Uterus (tissue), 4 donors: ENCODE results near the gene DOC2A. TPM values are rescaled to one million over a fixed set of nuclear protein-coding genes. Genes with fewer than 3 reads are reported as not detected.

Experiments
- DNase-seq, 2 donors: peaks; one replicate each; pipeline ENCODE4 v3.0.0-alpha.2; 2019 to 2020
- H3K27ac ChIP-seq, 2 donors: fragments of 200-600 bp; sonication (generic); 1 replicate in 1 of 2; 2 replicates in 1 of 2; pipeline ENCODE4 v1.5.1; 2016 to 2018
- H3K27me3 ChIP-seq, 2 donors: fragments of 200-600 bp; sonication (generic); one replicate each; pipeline ENCODE4 v1.5.1; 2018 to 2019; ENCODE audit warnings: control low read depth in 1 of 2
- H3K36me3 ChIP-seq, 2 donors: fragments of 200-600 bp; sonication (generic); one replicate each; pipeline ENCODE4 v1.5.1; 2019; ENCODE audit warnings: control low read depth in 1 of 2
- H3K4me1 ChIP-seq, 2 donors: fragments of 200-600 bp; sonication (generic); one replicate each; pipeline ENCODE4 v1.5.1; 2018 to 2019; ENCODE audit warnings: control low read depth in 1 of 2
- H3K4me3 ChIP-seq, 2 donors: fragments of 200-600 bp; sonication (generic); 1 replicate in 1 of 2; 2 replicates in 1 of 2; pipeline ENCODE4 v1.5.1; 2018 to 2019; ENCODE audit warnings: mild to moderate bottlenecking in 1 of 2
- H3K9me3 ChIP-seq, 2 donors: fragments of 200-600 bp; sonication (generic); one replicate each; pipeline ENCODE4 v1.5.1; 2019; ENCODE audit warnings: control low read depth in 1 of 2
- POLR2A ChIP-seq, 2 donors: fragments of 450-650 bp; IDR thresholded peaks; one replicate each; pipeline ENCODE4 v1.6.1; 2016; ENCODE audit warnings: antibody characterized with exemption in 2 of 2, mild to moderate bottlenecking in 1 of 2, moderate library complexity in 1 of 2
- intact Hi-C: fragments of 100-400 bp; cut with DNase I; formaldehyde crosslinking; loops from one replicate; pipeline ENCODE4 v1.15.1; 2023; ENCODE audit warnings: low total_unique reads
- total RNA-seq, 4 donors: library from RNA; depleted of rRNA in 3 of 4; stranded (reverse); fragments of >200 nt in 3 of 4; gene quantifications; one replicate each; pipeline versions ENCODE4 v1.1.0 to v1.2.4, GENCODE V29; 2014 to 2023
- TF ChIP-seq, protein P1 (sequence below), 4 experiments: fragments of 200-600 bp in 2 of 4; fragments of 450-650 bp in 2 of 4; sonication (generic) in 2 of 4; IDR thresholded peaks; one replicate each; pipeline ENCODE4 v1.5.1; 2016 to 2019; ENCODE audit warnings: antibody characterized with exemption in 4 of 4, mild to moderate bottlenecking in 2 of 4, moderate library complexity in 1 of 4
- donor health status: DM: yes; HTN: yes; CAD: no.

The DOC2A gene
- total RNA-seq, 4 donors from 2014 or later = 1.0 to 2.6 (median 1.8) TPM; not detected in 1

DNA sequence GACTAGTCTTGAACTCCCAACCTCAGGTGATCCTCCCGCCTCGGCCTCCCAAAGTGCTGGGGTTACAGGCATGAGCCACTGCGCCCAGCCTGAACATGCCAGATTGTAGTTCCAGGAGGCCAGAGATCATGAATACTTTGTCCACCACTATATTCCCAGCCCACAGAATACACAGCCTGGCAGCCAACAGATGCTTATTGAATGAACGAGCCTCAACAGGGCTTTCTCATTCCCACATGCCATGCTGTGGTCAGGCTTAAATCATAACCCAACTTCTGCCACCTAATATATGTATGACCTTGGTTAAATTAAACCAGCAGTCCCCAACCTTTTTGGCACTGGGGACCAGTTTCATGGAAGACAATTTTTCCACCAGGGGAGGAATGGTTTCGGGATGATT is 52.1 kb downstream of the DOC2A start:
- Histone ChIP-seq H3K27ac (no peak overlapping the region), H3K9me3 (no peaks in the 10 kb centered on the region), H3K4me3 (no peak overlapping the region), H3K4me1 (no peaks in the 10 kb centered on the region), H3K27me3 (no peaks in the 10 kb centered on the region), H3K36me3 (no peaks in the 10 kb centered on the region)
- no peak for DNase-seq
- intact Hi-C loops = no loop called here
- TF ChIP-seq POLR2A (IDR thresholded peaks at IDR 0.05) = no peak
- TF ChIP-seq, protein P1, sequence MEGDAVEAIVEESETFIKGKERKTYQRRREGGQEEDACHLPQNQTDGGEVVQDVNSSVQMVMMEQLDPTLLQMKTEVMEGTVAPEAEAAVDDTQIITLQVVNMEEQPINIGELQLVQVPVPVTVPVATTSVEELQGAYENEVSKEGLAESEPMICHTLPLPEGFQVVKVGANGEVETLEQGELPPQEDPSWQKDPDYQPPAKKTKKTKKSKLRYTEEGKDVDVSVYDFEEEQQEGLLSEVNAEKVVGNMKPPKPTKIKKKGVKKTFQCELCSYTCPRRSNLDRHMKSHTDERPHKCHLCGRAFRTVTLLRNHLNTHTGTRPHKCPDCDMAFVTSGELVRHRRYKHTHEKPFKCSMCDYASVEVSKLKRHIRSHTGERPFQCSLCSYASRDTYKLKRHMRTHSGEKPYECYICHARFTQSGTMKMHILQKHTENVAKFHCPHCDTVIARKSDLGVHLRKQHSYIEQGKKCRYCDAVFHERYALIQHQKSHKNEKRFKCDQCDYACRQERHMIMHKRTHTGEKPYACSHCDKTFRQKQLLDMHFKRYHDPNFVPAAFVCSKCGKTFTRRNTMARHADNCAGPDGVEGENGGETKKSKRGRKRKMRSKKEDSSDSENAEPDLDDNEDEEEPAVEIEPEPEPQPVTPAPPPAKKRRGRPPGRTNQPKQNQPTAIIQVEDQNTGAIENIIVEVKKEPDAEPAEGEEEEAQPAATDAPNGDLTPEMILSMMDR (IDR thresholded peaks at IDR 0.05) = no peak

Other genes with a start within 250 kb of the DOC2A start
- gene ZG16, start 232.8 kb downstream of the DOC2A start, total RNA-seq = under 1 TPM in 1 of 4 donors, not detected in 3; under 0.01 TPM
- 10 to 100 TPM in 3 of 4 donors, 1 to 10 TPM in 1; 5.9 to 70.4 (median 15.8) TPM for gene KIF22, start 220.3 kb downstream of the DOC2A start, total RNA-seq
- gene MAZ, start 204.5 kb downstream of the DOC2A start, total RNA-seq = 100 to 1,000 TPM in 1 of 4 donors, 10 to 100 TPM in 3; 32.8 to 200 (median 67.5) TPM
- 10 to 100 TPM; 20.2 to 54.5 (median 28.0) TPM for gene PRRT2, start 198.8 kb downstream of the DOC2A start, total RNA-seq
- gene PAGR1, start 194.9 kb downstream of the DOC2A start, total RNA-seq = 10 to 100 TPM; 36.1 to 85.0 (median 46.9) TPM
- gene MVP, start 190.6 kb downstream of the DOC2A start, total RNA-seq = 100 to 1,000 TPM in 1 of 4 donors, 10 to 100 TPM in 3; 38.4 to 132 (median 67.4) TPM
- gene CDIPT, start 147.8 kb downstream of the DOC2A start, total RNA-seq = 10 to 100 TPM; 35.1 to 83.7 (median 59.1) TPM
- gene SEZ6L2, start 111.5 kb downstream of the DOC2A start, total RNA-seq = 10 to 100 TPM in 1 of 4 donors, 1 to 10 TPM in 1, under 1 TPM in 1, not detected in 1; 0.52 to 19.4 (median 4.6) TPM
- 1 to 10 TPM in 2 of 4 donors, under 1 TPM in 1, not detected in 1; 0.61 to 1.0 (median 1.0) TPM for gene ASPHD1, start 110.5 kb downstream of the DOC2A start, total RNA-seq
- 10 to 100 TPM in 2 of 4 donors, 1 to 10 TPM in 2; 1.8 to 33.3 (median 14.6) TPM for gene KCTD13, start 84.8 kb downstream of the DOC2A start, total RNA-seq
- 10 to 100 TPM; 38.6 to 82.3 (median 58.5) TPM for gene TMEM219, start 48.9 kb downstream of the DOC2A start, total RNA-seq
- gene TAOK2, start 37.2 kb downstream of the DOC2A start, total RNA-seq = 10 to 100 TPM; 28.4 to 70.0 (median 46.6) TPM
- gene HIRIP3, start 15.4 kb downstream of the DOC2A start, total RNA-seq = 10 to 100 TPM in 2 of 4 donors, 1 to 10 TPM in 2; 3.8 to 20.4 (median 13.5) TPM
- gene INO80E, start 14.8 kb downstream of the DOC2A start, total RNA-seq = 100 to 1,000 TPM in 1 of 4 donors, 10 to 100 TPM in 2, 1 to 10 TPM in 1; 4.1 to 714 (median 68.9) TPM
- not detected for gene C16orf92, start 12.2 kb upstream of the DOC2A start, total RNA-seq
- under 1 TPM in 1 of 4 donors, not detected in 3; 0.62 TPM for gene TLCD3B, start 20.2 kb upstream of the DOC2A start, total RNA-seq
- 100 to 1,000 TPM; 175 to 905 (median 489) TPM for gene ALDOA, start 54.7 kb upstream of the DOC2A start, total RNA-seq
- gene PPP4C, start 65.0 kb upstream of the DOC2A start, total RNA-seq = 10 to 100 TPM; 15.6 to 78.5 (median 64.5) TPM
- 1 to 10 TPM in 1 of 4 donors, under 1 TPM in 1, not detected in 2; 0.21 to 1.3 TPM for gene TBX6, start 80.9 kb upstream of the DOC2A start, total RNA-seq
- 100 to 1,000 TPM in 1 of 4 donors, 10 to 100 TPM in 2, 1 to 10 TPM in 1; 9.2 to 158 (median 36.4) TPM for gene YPEL3, start 85.2 kb upstream of the DOC2A start, total RNA-seq
- 10 to 100 TPM in 1 of 4 donors, 1 to 10 TPM in 2, not detected in 1; 1.4 to 16.7 (median 2.3) TPM for gene GDPD3, start 102.5 kb upstream of the DOC2A start, total RNA-seq
- 100 to 1,000 TPM in 1 of 4 donors, 10 to 100 TPM in 3; 19.9 to 143 (median 39.4) TPM for gene MAPK3, start 112.2 kb upstream of the DOC2A start, total RNA-seq
- 10 to 100 TPM; 12.7 to 30.5 (median 18.2) TPM for gene CORO1A, start 172.6 kb upstream of the DOC2A start, total RNA-seq
- 10 to 100 TPM in 2 of 4 donors, 1 to 10 TPM in 1, not detected in 1; 4.7 to 34.1 (median 27.5) TPM for gene BOLA2B, start 182.6 kb upstream of the DOC2A start, total RNA-seq
- 100 to 1,000 TPM in 1 of 4 donors, 10 to 100 TPM in 3; 10.6 to 142 (median 41.0) TPM for gene SLX1A, start 182.8 kb upstream of the DOC2A start, total RNA-seq
- gene SULT1A3, start 188.2 kb upstream of the DOC2A start, total RNA-seq = 10 to 100 TPM in 2 of 4 donors, 1 to 10 TPM in 2; 1.8 to 26.5 (median 9.5) TPM
- 10 to 100 TPM in 3 of 4 donors, 1 to 10 TPM in 1; 1.9 to 38.5 (median 13.5) TPM for gene NPIPB13, start 237.5 kb upstream of the DOC2A start, total RNA-seq